Measurements from ENCODE around the gene STX1B.

- TF ChIP-seq CTCF (optimal IDR thresholded peaks at IDR 0.05 in 1 of 3, IDR thresholded peaks at IDR 0.05 in 1 of 3, conservative IDR thresholded peaks at IDR 0.05 in 1 of 3; ENCODE audit: extremely low read depth in 1 of 3, insufficient read depth in 2 of 3, low read length in 3 of 3) (no peak), EZH2 (IDR thresholded peaks at IDR 0.05; ENCODE audit: low read length) (no peak)
Observed at GRCh38 chr16:31004658-31005057, 5.8 kb downstream of the STX1B start.
